Effector CD8-positive, alpha-beta T cell (primary cell): ENCODE measurements around the gene ANTXR1.

Experiments used
- DNase-seq: peaks from one replicate; lab custom pipeline; 2025; lab: John Stamatoyannopoulos, UW

Gene ANTXR1

DNA sequence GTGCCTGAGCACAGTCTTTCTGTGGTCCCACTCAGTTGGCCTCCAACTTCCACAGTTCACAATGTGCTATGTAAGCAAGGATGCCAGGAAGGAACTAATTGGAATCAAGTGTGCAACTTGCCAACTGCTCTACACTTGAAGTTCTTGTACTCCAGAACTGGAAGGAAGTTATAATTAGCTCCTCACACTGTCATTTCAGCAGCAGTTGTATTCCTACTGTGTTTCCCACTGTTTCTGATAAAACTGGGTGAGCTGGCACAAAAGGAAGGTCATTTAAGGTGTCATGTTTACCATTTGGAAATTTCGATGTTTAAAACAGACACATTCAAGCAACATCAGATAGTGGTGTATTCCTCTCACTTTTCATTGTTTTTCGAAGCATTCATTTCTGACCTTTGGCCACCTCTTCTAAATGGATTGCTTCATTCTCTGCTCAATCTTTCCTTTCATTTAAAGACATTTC lies 84.2 kb downstream of the ANTXR1 start:
- DNase-seq = no peak

DNA sequence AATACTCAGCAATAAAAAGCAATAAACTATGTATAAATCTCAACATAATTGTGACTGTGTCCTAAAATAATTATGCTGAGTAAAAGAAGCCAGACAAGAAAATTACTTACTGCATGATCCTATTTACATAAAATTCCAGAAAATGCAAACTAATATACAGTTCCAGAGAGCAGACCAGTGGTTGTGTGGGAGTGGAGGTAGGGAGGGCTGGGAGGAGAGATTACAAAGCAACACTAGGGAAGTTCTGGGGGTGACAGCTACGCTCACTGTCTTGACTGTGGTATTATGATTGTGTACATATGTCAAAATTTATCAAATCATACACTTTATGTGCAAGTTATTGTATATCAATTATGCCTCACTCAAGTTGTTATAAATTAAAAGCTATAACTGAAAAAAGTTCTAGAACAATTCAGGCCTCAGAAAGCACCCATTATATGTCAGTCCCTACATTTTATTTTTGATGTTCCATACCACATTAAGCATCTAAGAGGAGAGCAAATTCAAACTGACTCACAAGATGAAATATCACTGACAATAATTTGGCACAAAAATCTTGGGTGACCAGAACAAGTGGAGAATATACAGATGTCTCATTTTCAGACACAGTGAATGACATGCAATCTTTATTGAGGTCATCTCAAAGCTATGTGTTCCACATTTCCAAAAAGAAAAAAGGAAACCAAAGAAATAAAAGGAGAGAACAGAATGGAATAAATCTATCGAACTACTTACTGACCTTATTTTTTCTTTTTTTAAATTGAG lies 85.1 kb downstream of the ANTXR1 start:
- DNase-seq = no peak

GRCh38 chr2:69099541-69099940 lies 86.6 kb downstream of the ANTXR1 start:
- no peak for DNase-seq

- no peak for DNase-seq
Measured at GRCh38 chr2:69100220-69100723, 87.3 kb downstream of the ANTXR1 start.

DNA sequence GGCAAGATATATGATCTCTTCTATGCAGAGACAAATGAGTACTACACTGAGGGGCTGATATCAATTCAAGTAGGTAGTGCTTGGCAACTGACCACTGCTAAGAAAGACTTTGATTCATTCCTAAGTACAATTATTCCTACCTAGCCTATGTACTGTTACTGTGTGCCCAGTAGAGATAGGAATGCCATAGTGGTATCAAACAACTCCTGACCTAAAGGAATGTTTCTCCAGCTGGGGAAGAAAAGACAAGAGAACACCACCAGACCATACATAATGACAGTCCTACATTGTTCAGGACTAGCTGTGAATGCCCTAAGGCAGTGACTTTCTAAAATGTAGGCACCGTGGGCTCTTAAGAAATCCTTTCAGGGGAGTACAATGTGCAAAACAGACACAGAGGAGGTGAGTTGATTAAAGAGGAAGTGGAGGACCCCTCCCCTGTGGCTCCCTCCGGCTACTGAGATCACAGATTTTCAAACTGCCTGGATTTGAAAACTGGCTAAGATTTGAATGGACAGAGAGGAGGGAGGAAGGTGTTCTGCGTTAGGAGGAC lies 89.1 kb downstream of the ANTXR1 start:
- no peak for DNase-seq

GRCh38 chr2:69103419-69103818 lies 90.4 kb downstream of the ANTXR1 start:
- no peak for DNase-seq

DNA sequence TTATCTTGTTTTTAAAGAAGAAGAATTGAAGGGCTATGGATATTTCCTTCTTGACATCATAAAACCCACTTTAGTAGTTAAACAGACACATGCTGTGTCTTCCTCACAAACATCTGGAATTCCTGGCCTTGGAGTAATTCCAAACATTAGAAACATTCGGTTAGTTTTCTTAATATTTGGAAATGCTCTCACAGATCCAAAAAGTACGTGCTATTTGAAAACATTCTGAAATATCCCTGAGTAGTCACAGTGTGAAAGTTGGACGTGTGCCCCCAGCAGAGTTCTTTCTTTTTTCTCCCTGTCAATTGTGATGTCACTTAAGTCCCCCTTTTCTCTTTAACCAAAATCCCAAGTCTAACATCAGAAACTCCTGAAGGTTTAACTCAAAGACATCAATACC lies 91.3 kb downstream of the ANTXR1 start:
- no peak for DNase-seq

DNA sequence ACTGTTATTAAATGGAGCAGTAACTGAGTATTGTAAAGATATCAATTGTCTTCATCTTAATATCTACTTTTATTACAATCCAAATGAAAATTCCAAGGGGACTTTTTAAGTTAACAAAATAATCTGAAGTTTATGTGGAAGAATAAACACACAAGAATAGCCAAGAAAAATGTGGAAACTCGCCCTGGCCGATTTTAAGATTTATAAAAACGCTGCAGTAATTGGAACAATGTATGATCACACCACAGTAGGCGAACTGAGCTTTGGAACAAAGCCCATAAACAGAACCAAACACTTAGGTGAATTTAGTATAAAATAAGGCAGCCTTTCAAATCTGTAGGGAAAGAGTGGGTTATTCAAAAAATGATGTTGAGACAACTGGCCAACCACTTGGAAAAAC lies 96.3 kb downstream of the ANTXR1 start:
- no peak for DNase-seq

GRCh38 chr2:69111076-69111475 lies 98.1 kb downstream of the ANTXR1 start:
- no peak for DNase-seq

DNA sequence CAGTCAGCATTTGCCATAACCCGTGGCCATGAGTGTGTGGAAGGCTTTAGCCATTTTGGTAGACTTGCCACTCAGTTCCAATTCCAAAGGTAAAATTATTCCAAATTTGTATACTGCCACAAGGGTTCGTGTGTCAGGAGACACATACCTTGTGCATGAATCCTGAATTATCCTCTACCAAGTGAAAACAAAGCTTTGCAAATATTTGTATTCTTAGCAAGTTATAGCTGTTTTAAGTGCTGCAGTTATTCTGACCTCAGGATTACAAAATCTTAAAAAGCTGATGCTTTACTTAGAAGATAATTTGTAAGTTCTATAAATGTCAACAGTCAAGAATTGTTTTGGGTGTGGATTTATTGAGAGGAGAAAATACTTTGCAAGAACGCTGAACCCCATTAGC lies 100.6 kb downstream of the ANTXR1 start:
- no peak for DNase-seq

DNA sequence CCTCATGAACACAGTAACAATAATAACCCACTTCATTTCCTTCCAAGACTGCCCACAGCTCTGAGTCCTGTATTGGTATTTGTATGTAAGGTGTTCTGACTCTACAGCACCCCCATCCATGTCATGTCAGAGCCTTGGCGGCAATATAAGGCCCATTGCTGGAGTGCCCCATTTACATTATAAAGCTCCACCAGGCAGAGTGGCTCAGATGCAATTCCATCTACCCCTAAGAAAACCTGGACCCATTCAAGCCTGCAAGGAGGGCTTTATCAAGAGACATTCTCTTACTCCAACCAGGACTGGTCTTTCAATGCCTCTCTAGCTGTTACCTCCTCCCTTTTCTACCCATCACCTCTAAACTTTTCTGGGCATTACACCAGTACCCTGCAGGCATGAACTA lies 101.6 kb downstream of the ANTXR1 start:
- no peak for DNase-seq

- DNase-seq = no peak
Measured at GRCh38 chr2:69116438-69116837, 103.5 kb downstream of the ANTXR1 start.

GRCh38 chr2:69118609-69119008 lies 105.6 kb downstream of the ANTXR1 start:
- DNase-seq = no peak

GRCh38 chr2:69119104-69119894 lies 106.3 kb downstream of the ANTXR1 start:
- no peak for DNase-seq

- no peak for DNase-seq
Measured at GRCh38 chr2:69122271-69122670, 109.3 kb downstream of the ANTXR1 start.

- DNase-seq = no peak
Measured at GRCh38 chr2:69123182-69123581, 110.2 kb downstream of the ANTXR1 start.

DNA sequence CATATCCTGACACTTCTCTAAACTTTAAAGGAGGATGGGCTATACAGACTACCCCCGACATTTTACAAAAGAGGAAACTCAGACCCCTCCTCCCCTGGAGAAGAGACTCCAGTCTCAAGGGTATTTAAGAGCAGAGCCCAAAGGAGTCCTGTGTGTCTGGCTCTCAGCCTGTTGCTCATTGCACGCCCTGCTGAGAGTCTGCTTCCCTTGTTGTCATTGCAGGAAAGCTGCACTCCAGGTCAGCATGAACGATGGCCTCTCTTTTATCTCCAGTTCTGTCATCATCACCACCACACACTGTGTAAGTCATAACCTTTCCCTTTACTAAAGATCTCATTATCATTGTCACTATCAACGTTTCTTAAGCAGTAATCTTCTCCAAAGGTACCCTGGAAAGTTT lies 111.4 kb downstream of the ANTXR1 start:
- no peak for DNase-seq

- no peak for DNase-seq
Measured at GRCh38 chr2:69125816-69126215, 112.8 kb downstream of the ANTXR1 start.

DNA sequence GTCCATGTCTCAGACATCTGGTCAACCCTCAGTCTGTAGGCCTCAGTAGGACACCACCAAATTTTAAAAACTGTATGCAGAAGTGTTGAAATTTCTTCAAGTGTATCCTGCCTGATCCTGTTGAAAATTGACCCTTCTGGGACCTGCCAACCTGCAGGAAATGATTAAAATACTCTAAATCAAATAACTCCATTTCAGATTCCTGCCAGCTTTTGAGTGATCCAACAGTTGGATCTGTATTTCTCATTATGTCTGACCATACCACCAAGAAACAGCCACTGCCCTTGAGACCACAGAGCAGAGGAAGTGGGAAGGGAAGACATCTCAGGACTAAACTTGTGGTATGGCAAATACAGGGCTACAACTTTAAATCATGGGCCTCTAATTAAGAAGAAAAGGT lies 113.4 kb downstream of the ANTXR1 start:
- DNase-seq = no peak

GRCh38 chr2:69131452-69131851 lies 118.5 kb downstream of the ANTXR1 start:
- no peak for DNase-seq

DNA sequence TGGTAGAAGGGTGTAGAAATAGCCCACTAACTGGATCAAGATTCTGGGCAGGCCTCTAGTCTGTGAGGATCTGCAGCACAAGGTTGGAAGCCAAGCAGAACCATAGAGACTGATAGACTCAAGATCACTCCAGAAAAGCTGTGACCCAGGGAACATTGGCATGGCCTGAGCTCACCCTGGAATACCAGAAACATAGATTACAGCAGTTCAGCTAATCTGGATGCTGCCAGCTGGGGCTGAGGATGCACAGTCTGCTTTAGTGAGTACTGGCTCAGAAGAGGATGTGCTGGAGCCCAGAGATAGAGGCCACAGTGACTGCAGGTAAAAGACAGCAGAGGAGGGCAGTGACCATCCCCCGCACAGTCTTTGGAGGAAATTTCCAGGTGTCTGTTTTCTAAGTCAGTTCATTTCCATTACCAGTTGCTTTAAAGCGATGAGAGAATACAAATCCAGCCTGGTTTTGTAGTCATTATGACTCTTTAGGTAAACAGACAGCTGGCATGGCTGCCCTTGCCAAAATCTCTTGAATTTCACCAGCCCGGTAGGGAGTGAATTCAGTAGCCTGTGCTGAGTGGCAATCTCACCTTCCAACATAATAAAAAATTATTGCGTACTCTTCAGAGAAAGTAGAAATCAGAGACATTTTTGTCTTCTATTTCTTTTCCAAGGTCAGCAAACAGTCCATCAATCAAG lies 119.2 kb downstream of the ANTXR1 start:
- no peak for DNase-seq

- DNase-seq = no peak
Measured at GRCh38 chr2:69132960-69133590, 120.1 kb downstream of the ANTXR1 start.
